Esophagus squamous epithelium (tissue), 5 donors: ENCODE data around the gene SMURF2. TPM values are rescaled to one million over a fixed set of nuclear protein-coding genes. Genes with fewer than 3 reads are reported as not detected.

ENCODE experiments used
- DNase-seq: peaks from one replicate; lab custom pipeline; 2025; lab: John Stamatoyannopoulos, UW
- H3K27ac ChIP-seq, 4 donors: fragments of 200-600 bp; sonication (generic); one replicate each; pipeline ENCODE4 v1.5.1; 2016 to 2019; ENCODE audit warnings: mild to moderate bottlenecking in 1 of 4
- H3K27me3 ChIP-seq, 4 donors: fragments of 200-600 bp; sonication (generic); 1 replicate in 3 of 4; 2 replicates in 1 of 4; pipeline versions ENCODE4 v1.5.1 to v1.6.0; 2017 to 2021; ENCODE audit warnings: antibody characterized with exemption in 1 of 4
- H3K36me3 ChIP-seq, 3 donors: fragments of 200-600 bp; sonication (generic); one replicate each; pipeline ENCODE4 v1.5.1; 2016 to 2019
- H3K4me1 ChIP-seq, 3 donors: fragments of 200-600 bp; sonication (generic); one replicate each; pipeline ENCODE4 v1.5.1; 2017 to 2019
- H3K4me3 ChIP-seq, 4 donors: fragments of 200-600 bp; sonication (generic); 1 replicate in 3 of 4; 2 replicates in 1 of 4; pipeline ENCODE4 v1.5.1; 2016 to 2019; ENCODE audit warnings: mild to moderate bottlenecking in 2 of 4, moderate library complexity in 1 of 4
- H3K9me3 ChIP-seq, 3 donors: fragments of 200-600 bp; sonication (generic); one replicate each; pipeline ENCODE4 v1.5.1; 2016 to 2019
- CTCF ChIP-seq, 6 experiments: fragments of 450-650 bp in 4 of 6; fragments of 200-600 bp in 2 of 6; sonication (generic) in 2 of 6; IDR thresholded peaks; one replicate each; pipeline ENCODE4 v1.5.1; 2016 to 2019; ENCODE audit warnings: antibody characterized with exemption in 6 of 6, mild to moderate bottlenecking in 4 of 6, moderate library complexity in 4 of 6
- POLR2A ChIP-seq, 4 donors: fragments of 450-650 bp; IDR thresholded peaks; one replicate each; pipeline ENCODE4 v1.6.1; 2017; ENCODE audit warnings: antibody characterized with exemption in 4 of 4, mild to moderate bottlenecking in 4 of 4, moderate library complexity in 3 of 4
- WGBS, 2 donors: methylation state at CpG; one replicate each; pipeline ENCODE4 v1.1.5; 2018; 5-methylcytosine and 5-hydroxymethylcytosine counted together
- intact Hi-C: fragments of 100-400 bp; cut with DNase I; formaldehyde crosslinking; loops from one replicate; pipeline ENCODE4 v1.15.0; 2022
- total RNA-seq, 4 donors: library from RNA; depleted of rRNA; stranded (reverse); fragments of >200 nt; gene quantifications; one replicate each; pipeline ENCODE4 v1.1.0, GENCODE V29; 2016
- donor health status: DM: yes; HTN: yes; CAD: no.

Gene SMURF2
- total RNA-seq, 4 donors from 2014 or later: 7.0 to 22.7 (median 13.0) TPM

- intact Hi-C loops: no loop called here
- 62 to 68% methylated on average over 2 of the region's 2 CpGs for WGBS, 2 donors
- Histone ChIP-seq H3K36me3 (no peaks in the 10 kb centered on the region), H3K27me3 (peaks cover 0 to 54% (median 0%) of the 10 kb centered on the region in 4 donors), H3K4me3 (no peak overlapping the region), H3K9me3 (no peaks in the 10 kb centered on the region), H3K4me1 (peaks cover 8 to 18% (median 12%) of the 10 kb centered on the region in 3 donors), H3K27ac (no peak overlapping the region)
- no peak for TF ChIP-seq POLR2A (IDR thresholded peaks at IDR 0.05)
- TF ChIP-seq CTCF (IDR thresholded peaks at IDR 0.05): no peak
- no peak for DNase-seq
These were observed 40.7 kb upstream of the SMURF2 start for GRCh38 chr17:64702815-64703214.

- Histone ChIP-seq H3K4me1 (peaks cover 0 to 9% (median 2%) of the 10 kb centered on the region in 3 donors), H3K9me3 (no peaks in the 10 kb centered on the region), H3K27ac (no peak overlapping the region), H3K4me3 (no peak overlapping the region), H3K27me3 (peaks cover 0 to 61% (median 0%) of the 10 kb centered on the region in 4 donors), H3K36me3 (no peaks in the 10 kb centered on the region)
- TF ChIP-seq POLR2A (IDR thresholded peaks at IDR 0.05) (no peak), CTCF (IDR thresholded peaks at IDR 0.05) (no peak)
- 73 to 84% methylated on average over 2 of the region's 2 CpGs for WGBS, 2 donors
- DNase-seq: no peak
- intact Hi-C loops: no loop called here
These were observed 36.6 kb upstream of the SMURF2 start for GRCh38 chr17:64698725-64699124.

DNA sequence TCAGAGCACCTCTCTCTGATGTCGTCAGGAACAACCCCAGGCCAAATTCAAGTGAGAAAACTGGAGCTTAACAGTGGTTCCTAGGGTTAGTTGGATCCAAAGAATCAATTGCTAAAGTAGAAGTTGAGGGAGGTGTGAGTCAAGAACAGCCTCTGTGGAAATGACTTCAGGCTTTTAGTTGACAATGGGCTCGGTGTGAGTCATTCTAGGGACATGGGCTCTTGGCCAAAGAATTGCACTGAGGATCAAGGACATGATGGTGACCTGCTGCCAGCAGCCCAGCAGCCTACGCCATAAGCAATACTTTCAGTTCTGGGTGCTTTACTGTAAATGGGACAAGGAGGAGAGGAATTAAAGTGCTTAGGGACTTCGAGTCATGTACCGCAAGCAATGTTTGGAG, 32.1 kb upstream of the SMURF2 start:
- Histone ChIP-seq H3K27me3 (peaks cover 0 to 33% (median 0%) of the 10 kb centered on the region in 4 donors), H3K4me3 (no peak overlapping the region), H3K36me3 (no peaks in the 10 kb centered on the region), H3K27ac (peak overlapping the region in 1 of 4 donors; percentile 34), H3K9me3 (no peaks in the 10 kb centered on the region), H3K4me1 (peaks cover 0 to 11% (median 2%) of the 10 kb centered on the region in 3 donors)
- DNase-seq: no peak
- TF ChIP-seq POLR2A (IDR thresholded peaks at IDR 0.05): no peak
- no peak for TF ChIP-seq CTCF (IDR thresholded peaks at IDR 0.05)
- 17 to 19% methylated on average over 3 to 5 of the region's 5 CpGs for WGBS, 2 donors
- intact Hi-C loops: no loop called here

- intact Hi-C loops: no loop called here
- H3K4me1 ChIP-seq: peaks cover 0 to 11% (median 2%) of the 10 kb centered on the region in 3 donors
- no peak overlapping the region for H3K27ac ChIP-seq
- no peak for DNase-seq
- H3K36me3 ChIP-seq: no peaks in the 10 kb centered on the region
- no peak overlapping the region for H3K4me3 ChIP-seq
- no peak for TF ChIP-seq CTCF (IDR thresholded peaks at IDR 0.05)
- TF ChIP-seq POLR2A (IDR thresholded peaks at IDR 0.05): no peak
- H3K27me3 ChIP-seq: peaks cover 0 to 29% (median 0%) of the 10 kb centered on the region in 4 donors
- 68 to 78% methylated on average over 3 of the region's 3 CpGs for WGBS, 2 donors
- no peaks in the 10 kb centered on the region for H3K9me3 ChIP-seq
These were observed 30.1 kb upstream of the SMURF2 start for GRCh38 chr17:64692187-64692586.

- H3K4me1 ChIP-seq: peaks cover 0 to 6% (median 2%) of the 10 kb centered on the region in 3 donors
- H3K4me3 ChIP-seq: no peak overlapping the region
- no peaks in the 10 kb centered on the region for H3K36me3 ChIP-seq
- H3K9me3 ChIP-seq: no peaks in the 10 kb centered on the region
- TF ChIP-seq CTCF (IDR thresholded peaks at IDR 0.05) (no peak), POLR2A (IDR thresholded peaks at IDR 0.05) (no peak)
- peaks cover 0 to 24% (median 0%) of the 10 kb centered on the region in 4 donors for H3K27me3 ChIP-seq
- no peak overlapping the region for H3K27ac ChIP-seq
- intact Hi-C loops: no loop called here
- no peak for DNase-seq
- WGBS, 2 donors: 96 to 100% methylated on average over 1 to 4 of the region's 4 CpGs
These were observed 27.0 kb upstream of the SMURF2 start for GRCh38 chr17:64689106-64689505.
